Tibial nerve (tissue), 3 donors: Measurements from ENCODE around the gene MSH5.

ENCODE experiments used
- POLR2A ChIP-seq, 2 donors: fragments of 450-650 bp; IDR thresholded peaks; one replicate each; pipeline ENCODE4 v1.6.1; 2017; ENCODE audit warnings: antibody characterized with exemption in 2 of 2, mild to moderate bottlenecking in 2 of 2, moderate library complexity in 2 of 2
- TF ChIP-seq, protein P1 (sequence below), 5 experiments: fragments of 200-600 bp in 3 of 5; fragments of 450-650 bp in 2 of 5; sonication (generic) in 3 of 5; IDR thresholded peaks; one replicate each; pipeline ENCODE4 v1.5.1; 2016 to 2019; ENCODE audit warnings: antibody characterized with exemption in 5 of 5, mild to moderate bottlenecking in 3 of 5, moderate library complexity in 2 of 5

DNA sequence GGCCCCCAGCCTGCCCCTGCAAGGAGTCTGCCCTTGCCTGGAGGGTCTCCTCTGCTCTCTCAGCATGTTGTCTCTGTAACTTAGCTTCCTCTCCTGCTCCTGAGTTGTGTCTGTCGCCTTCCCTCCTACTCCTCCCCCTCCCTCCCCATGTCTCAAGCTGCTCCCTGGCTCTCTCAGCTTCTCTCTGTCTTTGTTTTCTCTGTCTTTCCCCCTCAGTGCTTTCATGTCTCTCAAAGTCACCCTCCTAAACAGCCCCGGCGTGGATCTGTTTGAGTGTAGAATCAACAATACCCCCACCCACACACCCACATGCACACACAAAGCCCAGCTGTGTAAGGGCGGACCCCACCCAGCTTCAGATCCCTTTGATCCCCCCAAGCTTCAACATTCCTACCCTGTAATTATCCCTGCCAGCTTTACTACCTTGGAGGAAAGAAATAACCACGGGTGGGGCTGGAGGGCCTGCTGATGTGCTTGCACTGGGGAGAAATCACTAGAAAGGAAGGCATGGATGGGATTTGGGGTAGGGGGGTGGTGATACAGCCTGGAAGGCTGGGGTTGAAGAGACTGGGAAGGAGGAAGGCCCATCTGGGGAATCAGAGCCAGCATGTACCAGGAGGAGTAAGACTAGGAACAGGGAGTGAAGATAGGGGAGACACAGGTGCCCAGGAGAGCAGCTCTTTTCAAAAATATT, 25.7 kb upstream of the MSH5 start:
- TF ChIP-seq, protein P1, sequence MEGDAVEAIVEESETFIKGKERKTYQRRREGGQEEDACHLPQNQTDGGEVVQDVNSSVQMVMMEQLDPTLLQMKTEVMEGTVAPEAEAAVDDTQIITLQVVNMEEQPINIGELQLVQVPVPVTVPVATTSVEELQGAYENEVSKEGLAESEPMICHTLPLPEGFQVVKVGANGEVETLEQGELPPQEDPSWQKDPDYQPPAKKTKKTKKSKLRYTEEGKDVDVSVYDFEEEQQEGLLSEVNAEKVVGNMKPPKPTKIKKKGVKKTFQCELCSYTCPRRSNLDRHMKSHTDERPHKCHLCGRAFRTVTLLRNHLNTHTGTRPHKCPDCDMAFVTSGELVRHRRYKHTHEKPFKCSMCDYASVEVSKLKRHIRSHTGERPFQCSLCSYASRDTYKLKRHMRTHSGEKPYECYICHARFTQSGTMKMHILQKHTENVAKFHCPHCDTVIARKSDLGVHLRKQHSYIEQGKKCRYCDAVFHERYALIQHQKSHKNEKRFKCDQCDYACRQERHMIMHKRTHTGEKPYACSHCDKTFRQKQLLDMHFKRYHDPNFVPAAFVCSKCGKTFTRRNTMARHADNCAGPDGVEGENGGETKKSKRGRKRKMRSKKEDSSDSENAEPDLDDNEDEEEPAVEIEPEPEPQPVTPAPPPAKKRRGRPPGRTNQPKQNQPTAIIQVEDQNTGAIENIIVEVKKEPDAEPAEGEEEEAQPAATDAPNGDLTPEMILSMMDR (IDR thresholded peaks at IDR 0.05), result no peak
- TF ChIP-seq POLR2A (IDR thresholded peaks at IDR 0.05), result no peak
